Activated naive CD4-positive, alpha-beta T cell (primary cell): ENCODE data around the gene ISYNA1.

Source experiments
- DNase-seq, 4 experiments: peaks; one replicate each; lab custom pipeline; 2025; lab: John Stamatoyannopoulos, UW

Gene ISYNA1

DNA sequence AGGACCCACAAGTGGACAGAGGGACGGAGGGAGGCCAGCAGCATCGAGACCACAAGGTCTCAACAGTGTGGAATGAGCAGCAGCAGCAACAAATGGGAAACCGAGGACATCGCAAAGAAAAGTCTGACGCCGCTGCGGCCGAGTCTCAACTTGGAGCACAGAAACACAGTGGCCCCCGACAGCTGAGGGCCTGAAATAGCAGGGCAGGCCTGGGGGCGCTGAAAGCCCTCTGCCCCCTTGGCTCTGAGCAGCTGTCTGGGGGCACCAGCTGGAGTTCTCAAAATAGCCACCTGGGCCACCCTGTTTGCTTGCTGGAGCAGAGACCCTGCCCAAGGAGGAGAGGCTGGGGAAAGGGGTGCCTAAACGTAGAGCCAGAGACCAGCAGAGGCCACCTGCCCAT lies 5.9 kb upstream of the ISYNA1 start:
- no peak for DNase-seq

DNA sequence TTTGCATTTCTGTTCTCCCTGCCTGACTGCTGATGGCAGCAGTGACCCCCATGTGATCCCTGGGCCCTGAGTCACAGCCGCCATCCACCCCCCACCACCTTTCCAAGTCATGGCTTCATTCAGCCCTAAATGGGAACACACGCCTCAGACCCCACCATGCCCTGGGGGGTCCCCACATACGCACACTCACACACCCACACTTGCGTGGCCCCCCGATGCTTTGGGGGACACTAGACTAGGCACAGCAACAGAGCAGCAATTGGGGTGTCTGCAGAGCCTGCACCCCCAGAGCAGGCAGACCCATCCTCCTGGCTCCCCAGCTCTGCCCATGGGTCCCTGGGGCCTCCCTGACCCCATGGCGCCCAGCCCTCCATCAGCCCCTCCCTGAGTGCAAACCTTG lies 5.5 kb upstream of the ISYNA1 start:
- DNase-seq: no peak

GRCh38 chr19:18442941-18443340 lies 5.0 kb upstream of the ISYNA1 start:
- DNase-seq: no peak

GRCh38 chr19:18441804-18442788 lies 4.2 kb upstream of the ISYNA1 start:
- DNase-seq: no peak

- no peak for DNase-seq
Measured at GRCh38 chr19:18440936-18441803, 3.2 kb upstream of the ISYNA1 start.

- DNase-seq: peak in 1 of 4 experiments; percentile 16
Measured at GRCh38 chr19:18440415-18440877, 2.5 kb upstream of the ISYNA1 start.

DNA sequence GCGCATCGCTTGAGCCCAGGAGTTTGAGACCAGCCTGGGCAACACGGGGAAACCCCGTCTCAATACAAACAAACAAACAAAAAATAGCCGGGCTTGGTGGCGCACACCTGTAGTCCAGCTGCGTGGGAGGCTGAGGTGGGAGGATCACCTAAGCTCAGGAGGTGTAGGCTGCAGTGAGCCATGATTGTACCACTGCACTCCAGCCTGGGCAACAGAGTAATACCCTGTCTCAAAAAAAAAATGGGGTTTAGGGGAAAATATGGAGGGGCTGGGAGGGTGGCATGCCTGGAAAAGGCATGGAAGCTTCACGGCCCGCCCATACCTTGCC lies 1.9 kb upstream of the ISYNA1 start:
- DNase-seq: no peak

DNA sequence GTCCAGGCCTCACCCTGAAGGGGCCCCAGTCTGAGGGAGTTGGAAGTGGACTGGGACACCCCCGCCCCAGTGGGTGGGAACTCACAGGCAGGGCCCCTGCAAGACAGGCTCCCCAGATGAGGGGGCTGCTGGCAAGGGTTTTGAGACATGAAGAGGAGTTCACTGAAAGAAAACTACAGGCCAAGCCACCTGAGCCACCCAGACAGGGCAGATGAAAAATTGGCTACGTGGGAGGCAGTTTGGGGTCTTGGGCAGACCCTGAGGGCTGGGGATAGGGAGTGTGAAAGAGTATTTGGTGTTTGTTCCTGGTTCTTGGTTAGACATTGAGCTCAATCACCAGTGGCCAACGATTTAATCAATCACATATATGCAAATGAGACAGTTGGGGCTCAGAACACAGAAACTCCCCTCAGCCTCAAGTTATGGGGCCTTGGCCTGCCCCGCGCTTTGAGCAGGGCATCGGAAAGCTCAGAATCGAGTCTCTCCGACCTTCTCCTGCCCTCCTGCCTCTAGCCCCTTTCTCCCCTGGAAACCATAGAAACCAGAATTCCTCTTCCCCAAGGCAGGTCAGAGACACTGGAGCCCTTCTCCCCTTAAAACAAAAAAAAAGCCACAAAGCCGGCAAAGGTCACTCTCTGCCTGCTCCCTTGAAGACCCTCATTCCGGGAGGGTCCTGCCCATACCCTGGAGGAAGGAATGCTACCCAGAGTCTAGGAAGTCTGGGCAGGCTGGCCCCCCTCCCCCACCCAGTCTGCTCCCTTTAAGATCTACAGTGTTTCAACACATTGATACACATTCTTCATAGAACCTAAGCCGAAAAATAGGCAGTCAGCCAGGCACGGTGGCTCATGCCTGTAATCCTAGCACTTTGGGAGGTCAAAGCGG lies 1.3 kb upstream of the ISYNA1 start:
- DNase-seq: no peak

DNA sequence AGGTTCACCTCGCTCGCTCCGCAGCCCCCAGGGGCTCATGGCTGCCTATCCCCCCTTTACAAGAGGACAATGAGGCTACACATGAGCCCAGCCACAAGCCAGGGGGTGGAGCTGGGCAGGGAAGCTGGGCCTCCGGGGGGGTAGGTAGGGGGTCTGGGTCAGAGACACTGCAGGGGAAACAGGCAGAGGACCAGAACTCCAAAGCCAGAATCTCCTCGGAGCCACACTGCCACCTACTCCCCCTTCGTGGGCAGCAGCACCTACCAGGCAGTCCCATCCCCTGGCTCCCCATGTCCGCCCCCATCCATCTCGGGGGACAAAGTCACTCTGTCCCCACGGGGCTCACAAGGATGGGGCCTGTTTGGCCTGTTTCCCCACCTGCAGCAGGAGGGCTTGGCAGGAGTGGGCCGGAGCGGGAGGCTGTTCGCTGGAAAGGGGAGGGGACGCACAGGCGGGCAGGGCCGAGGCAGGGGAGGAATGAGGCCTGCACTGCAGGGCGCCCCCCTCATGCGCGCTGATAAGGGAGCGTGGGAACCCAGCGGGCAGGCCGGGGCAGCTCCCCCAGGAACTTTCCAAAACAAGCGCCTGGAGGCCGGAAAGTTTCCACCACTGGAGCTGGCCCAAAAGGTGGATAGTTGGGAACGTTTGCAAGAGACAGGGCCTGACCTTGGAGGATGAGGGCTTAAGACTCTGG lies 545 bp upstream of the ISYNA1 start:
- DNase-seq: no peak

DNA sequence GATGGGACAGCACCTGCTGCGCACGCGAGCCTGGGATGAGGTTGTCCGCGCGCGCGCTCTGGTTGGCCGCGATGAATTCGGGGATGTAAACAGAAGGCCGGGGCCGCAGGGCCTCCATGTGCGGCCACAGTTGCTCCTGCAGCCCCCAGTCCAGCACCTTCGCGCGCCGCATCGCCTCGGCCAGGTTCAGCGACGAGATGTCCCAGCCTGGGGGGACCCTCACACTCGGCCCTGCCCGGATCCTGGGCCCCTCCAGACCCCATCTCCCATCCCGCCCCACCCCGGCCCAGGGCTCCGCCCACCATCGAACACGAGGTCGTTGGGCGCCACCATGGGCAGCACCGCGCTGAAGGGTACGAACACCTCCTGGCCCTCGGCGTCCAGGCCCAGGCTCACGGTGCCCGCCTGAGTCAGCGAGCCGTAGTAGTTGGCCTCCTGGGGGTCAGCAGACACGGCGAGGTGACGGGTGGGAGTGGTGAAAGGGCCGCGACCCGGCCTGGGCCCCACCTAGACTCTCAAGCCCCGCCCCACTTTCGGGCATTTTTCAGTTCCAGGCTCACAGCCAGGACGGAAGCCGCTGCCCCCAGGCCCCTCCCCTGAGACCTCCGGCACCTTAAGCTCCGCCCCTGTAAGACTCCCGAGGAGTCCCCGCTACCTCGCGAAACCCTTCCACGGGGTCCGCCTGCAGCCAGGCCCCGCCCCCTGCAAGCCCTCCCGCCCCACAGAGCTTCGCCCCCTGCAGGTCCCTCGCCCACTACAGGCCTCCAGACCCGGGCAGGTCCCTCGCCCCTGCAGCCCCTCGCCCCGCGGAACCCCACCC lies 1.1 kb downstream of the ISYNA1 start:
- peak in 2 of 4 experiments; percentile 54 to 71 for DNase-seq

GRCh38 chr19:18435842-18436670 lies 1.9 kb downstream of the ISYNA1 start:
- no peak for DNase-seq

- DNase-seq: no peak
Measured at GRCh38 chr19:18435178-18435841, 2.6 kb downstream of the ISYNA1 start.

DNA sequence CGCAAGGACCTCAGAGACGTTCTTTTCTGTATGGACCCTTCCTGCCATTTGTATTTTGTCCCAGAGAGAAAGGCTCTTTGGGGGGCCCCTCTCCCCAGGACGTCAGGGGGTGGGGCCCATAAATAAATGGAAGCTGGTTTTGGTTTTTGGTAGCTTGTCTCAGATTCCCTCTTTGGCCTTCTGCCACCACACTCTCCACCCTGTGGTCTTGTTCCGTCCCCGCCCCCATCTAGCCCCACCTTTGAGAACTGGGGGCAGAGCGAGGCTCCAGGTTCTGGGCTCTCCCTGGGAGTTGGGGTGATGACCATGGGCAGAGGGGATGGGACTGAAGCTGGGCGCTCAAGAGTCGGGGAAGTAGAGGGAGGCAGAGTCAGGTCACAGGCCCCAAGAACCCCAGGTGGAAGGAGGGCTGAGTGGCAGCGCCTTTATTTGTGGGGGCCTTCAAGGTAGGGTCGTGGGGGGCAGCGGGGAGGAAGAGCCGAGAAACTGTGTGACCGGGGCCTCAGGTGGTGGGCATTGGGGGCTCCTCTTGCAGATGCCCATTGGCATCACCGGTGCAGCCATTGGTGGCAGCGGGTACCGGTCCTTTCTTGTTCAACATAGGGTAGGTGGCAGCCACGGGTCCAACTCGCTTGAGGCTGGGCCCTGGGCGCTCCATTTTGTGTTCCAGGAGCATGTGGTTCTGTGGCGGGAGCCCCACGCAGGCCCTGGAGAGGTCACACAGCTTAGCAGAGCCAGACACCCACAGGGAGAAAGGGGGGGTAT lies 3.3 kb downstream of the ISYNA1 start:
- no peak for DNase-seq

DNA sequence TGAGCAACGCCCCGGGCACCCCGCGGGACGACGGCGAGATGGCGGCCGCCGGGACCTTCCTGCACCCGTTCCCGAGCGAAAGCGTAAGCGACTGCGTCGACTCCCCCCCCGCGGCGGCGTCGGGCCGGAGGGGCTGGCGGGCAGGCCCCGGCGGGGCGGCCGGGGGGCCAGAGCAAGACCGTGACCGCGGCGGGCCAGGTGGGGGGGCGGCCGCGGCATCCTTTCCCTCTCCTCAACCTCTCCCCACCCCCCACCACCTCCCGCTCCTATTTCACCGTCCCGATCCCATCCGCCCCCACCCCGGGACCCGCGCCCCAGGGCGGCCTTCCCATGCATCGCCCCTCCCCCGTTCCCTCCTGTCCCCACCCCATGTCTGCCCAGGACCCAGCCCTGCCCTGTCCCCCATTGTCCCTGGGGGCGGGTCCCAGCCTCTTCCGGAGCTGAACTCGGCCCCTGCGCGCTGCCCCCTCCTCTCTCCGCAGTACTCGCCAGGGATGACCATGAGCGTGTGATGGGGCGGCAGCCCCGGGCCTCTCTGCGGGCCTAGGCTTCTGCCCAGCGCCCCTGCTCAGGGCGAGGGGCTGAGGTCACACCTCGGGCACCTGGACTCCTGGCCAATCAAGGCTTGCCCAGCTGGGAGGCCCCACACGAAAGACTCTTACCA lies 4.1 kb downstream of the ISYNA1 start:
- no peak for DNase-seq

GRCh38 chr19:18433015-18433691 lies 4.8 kb downstream of the ISYNA1 start:
- DNase-seq: peak in 1 of 4 experiments; percentile 42

GRCh38 chr19:18432275-18433014 lies 5.5 kb downstream of the ISYNA1 start:
- no peak for DNase-seq
